ENCODE data around the gene RALGAPA2.
A peak's percentile ranks its signal among the peaks of the same experiment; 100 is the strongest.

The RALGAPA2 gene

DNA sequence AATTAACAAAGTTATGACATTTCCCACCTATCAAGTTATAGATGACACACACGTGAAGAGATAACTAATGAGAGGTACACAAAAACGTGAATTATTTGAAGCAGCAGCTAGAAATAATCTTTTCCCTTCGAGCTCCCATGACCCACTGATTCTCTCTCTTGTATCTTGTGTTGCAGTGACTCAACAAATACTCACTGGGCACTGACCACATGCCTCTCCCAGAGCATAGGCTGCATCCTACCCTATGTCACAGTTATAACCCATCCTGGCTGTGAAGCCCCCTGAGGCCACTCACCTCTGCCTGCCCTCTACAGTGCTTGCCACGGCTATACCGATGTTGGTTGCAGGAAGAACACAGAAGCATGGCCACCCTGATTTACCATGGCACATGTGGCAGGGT lies 252.7 kb downstream of the RALGAPA2 start:
- no peak for DNase-seq (ENCODE audit: low spot score)

- DNase-seq (ENCODE audit: low spot score): no peak
Measured at GRCh38 chr20:20457392-20458126, 254.9 kb downstream of the RALGAPA2 start.

DNA sequence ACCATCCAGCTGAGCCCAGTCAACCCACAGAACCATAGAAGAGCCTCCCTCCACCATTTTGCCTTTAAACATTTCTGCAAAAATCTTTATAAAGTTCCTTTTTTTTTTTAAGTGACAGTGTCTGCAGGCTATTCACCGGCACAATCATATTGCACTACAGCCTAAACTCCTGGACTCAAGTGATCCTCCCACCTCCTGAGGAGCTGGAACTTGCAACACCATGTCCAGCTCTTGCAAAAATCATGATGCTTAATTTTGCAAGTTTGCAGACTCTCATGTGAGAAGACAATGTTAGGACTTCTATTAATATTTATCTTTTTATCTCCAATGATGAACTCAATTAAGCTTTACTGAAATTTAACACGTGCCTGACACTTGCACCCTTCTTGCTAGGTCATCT lies 255.7 kb downstream of the RALGAPA2 start:
- no peak for DNase-seq (ENCODE audit: low spot score)

- DNase-seq (ENCODE audit: low spot score): no peak
Measured at GRCh38 chr20:20455926-20456325, 256.5 kb downstream of the RALGAPA2 start.

GRCh38 chr20:20454850-20455627 lies 257.4 kb downstream of the RALGAPA2 start:
- DNase-seq (ENCODE audit: low spot score): no peak

DNA sequence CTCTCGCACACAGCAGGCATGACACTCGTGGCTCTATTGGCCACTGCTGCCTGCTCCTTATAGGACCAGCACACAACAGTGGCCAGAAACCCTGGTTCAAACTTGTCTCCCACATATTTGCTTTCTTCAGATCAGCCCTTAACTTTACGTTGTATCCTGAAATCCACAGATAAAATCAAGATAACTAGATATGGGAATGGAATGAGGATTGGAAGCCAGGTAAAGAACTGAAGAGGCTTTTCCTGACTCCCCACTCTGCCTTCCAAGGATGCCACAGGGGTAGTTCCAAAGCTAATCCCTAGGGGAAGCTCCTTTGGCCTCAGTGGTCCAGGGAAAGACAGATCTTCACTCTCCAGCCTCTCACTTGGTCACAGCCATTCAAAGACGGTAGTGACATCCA lies 258.1 kb downstream of the RALGAPA2 start:
- DNase-seq (ENCODE audit: low spot score): no peak

- DNase-seq (ENCODE audit: low spot score): peak; percentile 80
Measured at GRCh38 chr20:20452254-20452676, 260.2 kb downstream of the RALGAPA2 start.

- DNase-seq (ENCODE audit: low spot score): no peak
Measured at GRCh38 chr20:20450521-20450920, 261.9 kb downstream of the RALGAPA2 start.

DNA sequence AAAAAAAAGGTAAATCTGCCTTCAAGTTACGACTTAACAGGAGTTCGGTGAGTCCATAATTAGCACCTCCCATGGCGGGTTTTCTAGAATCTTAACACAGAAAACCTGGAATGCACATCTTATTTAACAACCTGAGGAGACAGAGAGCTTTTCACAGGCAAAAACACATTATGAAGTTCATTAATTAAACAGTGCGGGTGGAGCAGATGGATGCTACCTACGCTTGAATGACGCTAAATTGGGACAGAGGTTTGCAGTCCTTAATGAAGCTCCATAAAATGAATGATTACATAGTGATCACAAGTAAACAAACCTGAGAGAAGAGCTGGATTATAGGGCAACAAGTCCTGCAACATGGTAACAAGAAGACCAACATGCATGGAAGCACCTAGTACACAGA lies 263.6 kb downstream of the RALGAPA2 start:
- no peak for DNase-seq (ENCODE audit: low spot score)

DNA sequence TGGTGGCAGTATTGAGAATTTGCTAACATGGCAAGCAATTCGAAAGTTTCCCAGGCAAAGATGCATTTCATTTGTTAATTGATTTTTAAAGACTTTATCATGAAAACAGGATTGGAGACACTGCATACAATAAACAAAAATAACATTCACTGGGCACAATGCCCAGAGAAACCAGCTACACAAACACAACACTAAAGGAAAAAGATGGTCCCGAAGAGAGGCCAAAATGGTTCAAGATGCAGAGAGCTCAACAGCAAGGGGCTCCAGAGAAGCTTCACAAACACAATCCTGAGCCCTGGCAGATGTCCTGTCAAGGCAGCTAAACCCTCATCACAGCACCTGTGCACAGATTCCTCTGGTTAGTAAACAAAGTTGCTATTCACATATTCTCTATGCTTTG lies 265.2 kb downstream of the RALGAPA2 start:
- DNase-seq (ENCODE audit: low spot score): no peak

DNA sequence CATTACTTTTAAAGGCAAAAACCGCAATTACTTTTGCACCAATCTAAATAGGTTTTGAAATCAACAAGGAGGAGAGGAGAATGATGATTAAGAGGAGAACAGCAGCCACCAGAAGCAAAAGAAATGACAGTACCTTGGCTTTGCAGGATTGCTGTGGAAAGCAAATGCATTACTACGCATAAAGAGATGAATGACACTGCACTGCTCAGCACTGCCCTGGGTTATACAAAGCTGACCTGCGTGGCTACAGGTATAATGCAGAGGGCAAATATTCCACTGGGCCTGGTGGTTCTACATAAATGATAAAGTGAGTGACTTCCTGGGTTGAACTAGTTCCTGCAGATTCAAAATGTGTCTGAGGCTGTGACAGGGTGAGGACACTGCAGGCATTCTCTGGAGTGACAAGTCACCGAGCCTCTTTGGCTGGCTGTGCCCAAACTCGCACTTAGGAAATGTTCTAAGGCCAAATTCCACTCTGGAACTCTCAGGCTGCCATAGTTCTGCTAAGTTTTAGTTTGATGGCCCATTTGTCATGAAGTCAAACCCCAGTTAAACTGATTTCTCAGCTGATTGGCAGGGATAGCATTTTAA lies 265.9 kb downstream of the RALGAPA2 start:
- no peak for DNase-seq (ENCODE audit: low spot score)

DNA sequence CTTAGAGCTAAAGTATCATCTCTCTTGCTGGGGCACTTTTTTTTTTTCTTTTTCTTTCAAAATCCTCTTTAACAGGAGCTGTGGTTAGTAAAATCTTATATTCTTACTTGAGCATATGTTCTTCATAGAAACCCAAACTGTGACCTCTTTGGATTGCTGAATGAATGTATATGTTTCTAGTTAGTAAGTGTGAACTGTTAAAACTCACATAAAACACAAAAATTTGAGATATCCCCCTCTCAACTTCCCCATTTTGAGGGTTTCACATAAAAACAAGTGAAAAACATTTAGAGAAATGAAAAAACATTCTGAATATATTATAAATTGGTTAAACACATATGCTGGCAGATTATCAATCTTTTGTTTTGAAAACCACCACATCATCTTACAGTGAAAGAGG lies 266.4 kb downstream of the RALGAPA2 start:
- no peak for DNase-seq (ENCODE audit: low spot score)

- no peak for DNase-seq (ENCODE audit: low spot score)
Measured at GRCh38 chr20:20443504-20443903, 268.9 kb downstream of the RALGAPA2 start.

DNA sequence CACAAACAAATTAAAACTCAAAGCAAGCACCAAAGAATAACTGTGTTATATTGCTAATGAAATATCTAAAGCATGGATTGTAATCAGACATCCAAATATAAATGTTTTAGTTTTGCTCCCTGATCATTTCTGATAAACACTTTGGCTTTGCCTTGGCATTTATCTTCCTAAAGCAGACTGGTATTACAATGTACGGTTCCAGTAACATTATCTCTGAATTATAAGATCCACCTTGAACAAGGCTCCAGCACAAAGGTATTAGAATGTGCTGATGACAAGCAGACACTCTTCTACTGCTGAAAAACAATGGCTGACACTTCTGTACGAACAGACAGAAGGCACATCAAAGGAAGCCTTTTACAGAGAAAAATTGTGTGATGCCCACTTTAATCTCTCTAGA lies 270.0 kb downstream of the RALGAPA2 start:
- DNase-seq (ENCODE audit: low spot score): no peak

DNA sequence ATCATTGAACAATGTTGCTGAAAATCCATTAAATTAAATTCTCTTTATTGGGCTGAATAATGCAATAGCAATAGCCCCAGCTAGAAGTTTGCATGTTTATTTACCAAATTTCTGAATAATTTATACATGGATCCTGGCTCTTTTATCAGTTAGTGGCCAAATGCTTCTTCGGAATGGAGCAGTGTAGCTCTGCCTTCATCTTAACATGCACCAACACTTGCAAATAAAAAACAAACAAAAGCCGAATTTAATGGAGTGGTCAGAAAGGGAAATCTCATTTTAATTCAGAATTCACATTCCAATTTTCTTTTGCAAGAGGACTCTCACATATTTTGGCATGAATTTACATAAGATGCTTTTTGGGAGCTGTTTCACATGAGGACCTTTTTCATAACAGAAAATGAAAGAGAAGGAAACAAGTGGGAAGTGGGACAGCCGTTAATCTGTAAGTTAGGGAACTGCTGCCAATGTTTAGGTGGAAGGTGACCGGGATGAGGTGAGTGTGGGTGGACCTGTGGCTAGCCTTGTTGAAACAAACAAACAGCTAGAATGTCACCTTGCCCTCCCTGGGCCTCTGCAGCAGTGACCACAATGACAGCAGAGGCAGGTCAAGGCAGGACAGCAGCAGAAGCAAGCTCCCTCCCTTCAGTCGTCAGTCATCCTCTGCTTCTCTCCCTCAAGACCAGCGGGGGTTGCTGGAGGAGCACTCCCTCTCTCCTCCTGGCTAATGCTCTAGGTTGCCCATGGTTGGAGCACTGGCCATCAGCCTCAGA lies 271.4 kb downstream of the RALGAPA2 start:
- no peak for DNase-seq (ENCODE audit: low spot score)

- no peak for DNase-seq (ENCODE audit: low spot score)
Measured at GRCh38 chr20:20440481-20440880, 272.0 kb downstream of the RALGAPA2 start.

DNA sequence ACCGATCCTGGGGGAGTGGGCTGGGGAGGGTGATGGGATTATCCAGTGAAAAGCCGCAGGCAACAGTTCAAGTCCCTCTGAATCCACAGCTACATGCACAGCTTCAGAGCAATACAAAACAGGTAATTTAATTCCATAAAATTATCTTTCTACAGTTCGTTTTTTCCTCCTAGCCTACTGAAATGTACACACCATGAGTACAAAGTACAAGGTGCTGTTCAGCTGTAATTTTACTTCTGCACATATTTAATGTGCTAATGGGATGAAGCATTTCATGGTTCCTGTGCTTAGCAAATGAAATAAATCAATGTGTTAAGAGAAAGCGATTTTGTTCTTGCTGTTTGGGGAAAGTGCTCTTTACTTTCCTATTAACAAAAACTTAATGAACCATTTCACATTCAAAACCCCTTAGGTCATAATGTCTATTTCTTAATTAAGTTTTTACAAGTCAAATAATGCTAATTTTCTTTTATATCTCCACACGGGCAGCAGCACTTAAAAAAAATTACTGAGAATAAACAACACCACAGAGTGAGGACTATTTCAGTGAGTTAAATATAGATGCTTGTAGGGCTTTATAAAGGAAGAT lies 272.7 kb downstream of the RALGAPA2 start:
- no peak for DNase-seq (ENCODE audit: low spot score)

DNA sequence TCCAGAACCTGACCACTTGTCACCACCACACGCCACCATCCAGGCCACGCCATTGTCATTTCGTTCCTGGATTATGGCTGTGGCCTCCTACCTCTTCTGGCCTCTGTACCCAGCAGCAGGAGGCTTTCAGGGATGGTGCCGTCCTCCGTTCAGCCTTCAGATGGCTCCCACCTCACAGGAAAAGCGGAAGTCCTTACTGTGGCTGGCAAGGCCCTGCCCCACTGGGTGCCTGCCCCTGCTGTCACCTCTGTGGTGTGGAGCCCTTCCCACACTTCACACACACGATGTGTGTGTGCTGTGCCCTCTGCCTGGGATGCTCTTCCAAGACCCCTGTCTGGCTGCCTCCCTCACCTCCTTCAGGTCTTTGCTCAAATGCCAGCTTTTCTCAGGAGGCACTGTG lies 275.1 kb downstream of the RALGAPA2 start:
- no peak for DNase-seq (ENCODE audit: low spot score)

DNA sequence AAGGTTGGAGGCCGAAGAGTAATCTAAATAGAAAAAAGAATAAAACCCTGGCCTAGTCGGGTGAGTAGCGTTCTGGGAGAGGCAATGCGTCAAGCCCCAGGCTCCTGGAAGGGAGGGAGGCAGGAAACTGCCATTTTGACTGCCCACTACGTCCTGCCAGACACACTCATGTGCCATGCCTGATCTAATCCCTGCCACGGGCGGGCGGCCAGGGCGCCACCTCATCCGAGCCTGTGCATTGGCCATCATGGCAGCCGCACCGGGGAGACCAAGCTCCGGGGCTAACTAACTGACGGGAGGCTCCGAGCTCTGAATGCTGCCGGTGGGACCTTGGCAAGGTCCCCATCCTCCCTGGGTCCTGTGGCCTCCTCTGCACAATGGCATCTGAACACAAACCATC lies 275.8 kb downstream of the RALGAPA2 start:
- DNase-seq (ENCODE audit: low spot score): no peak

DNA sequence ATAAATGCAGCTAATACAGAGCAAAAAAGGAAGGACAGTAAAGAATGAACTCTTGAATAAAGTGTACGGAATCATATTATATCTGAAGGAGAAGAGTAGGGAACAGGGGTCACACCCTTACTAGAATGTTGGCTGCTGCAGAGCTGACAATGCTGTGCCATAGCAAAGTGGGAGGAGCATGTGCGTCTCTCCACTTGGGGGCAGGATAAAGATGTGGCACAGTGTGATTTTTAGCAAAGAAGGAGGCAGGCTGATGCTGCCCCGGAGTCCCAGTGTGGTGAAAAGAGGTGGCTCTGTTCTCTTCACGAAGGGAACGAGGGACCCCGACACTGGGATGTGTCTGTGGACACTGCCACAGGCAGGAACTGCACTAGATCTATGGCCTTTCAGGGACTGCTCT lies 277.0 kb downstream of the RALGAPA2 start:
- DNase-seq (ENCODE audit: low spot score): no peak

- DNase-seq (ENCODE audit: low spot score): no peak
Measured at GRCh38 chr20:20432618-20433286, 279.7 kb downstream of the RALGAPA2 start.

Data from germinal center (tissue), 1 donor.